Brain pericyte (primary cell): ENCODE measurements around the gene PRKCH.

ENCODE experiments used
- DNase-seq: peaks from one replicate; pipeline ENCODE4 v3.0.0-alpha.2; 2012; ENCODE audit warnings: low read depth, low spot score

Gene PRKCH

DNA sequence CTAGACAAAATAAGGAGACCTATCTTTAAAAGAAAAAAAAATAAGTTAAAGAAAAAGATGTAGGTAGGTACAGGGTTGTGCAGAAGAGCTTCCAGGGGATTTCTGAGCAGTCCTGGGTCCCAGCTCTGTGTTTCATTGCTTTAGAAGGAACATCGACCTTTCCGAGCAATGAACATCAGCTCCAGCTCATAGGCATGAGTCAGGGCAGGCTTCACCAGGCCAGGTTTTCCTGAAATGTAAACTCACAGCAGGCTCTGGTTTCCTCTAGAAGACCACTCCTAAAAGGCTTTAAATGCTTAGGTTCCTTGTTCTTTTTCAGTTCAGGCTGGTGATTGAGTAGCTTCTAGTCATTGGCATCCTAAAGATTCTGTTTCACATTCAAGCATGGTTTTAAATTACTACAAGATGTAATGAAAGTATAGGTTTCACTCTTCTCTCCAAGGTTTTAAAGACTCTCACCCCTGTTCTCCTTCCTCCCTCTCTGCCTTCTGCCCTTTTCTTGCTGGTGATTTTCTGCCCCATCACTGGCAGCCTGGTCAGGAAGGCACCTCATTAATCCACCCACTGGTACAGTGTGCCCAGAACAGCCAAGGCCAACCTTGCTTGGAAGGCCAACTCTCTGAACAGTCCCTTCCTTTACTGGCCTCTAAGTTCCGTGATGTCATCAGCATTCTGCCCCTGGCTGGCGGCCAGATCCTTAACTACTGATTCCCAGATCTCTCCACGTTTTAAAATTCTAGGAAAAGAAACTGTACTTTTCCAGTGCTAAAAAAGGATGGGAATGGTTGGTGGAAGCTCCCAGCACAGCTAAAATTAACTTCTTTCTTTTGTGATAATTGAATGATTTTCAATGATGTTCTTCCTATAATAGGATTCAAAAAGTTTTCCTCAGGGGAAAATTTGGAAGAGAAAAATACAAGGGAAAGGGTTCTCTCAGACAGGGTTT, 264.5 kb downstream of the PRKCH start:
- no peak for DNase-seq

GRCh38 chr14:61586544-61587055, 265.2 kb downstream of the PRKCH start:
- no peak for DNase-seq

GRCh38 chr14:61587081-61587713, 265.8 kb downstream of the PRKCH start:
- DNase-seq, result no peak

GRCh38 chr14:61588419-61588901, 267.1 kb downstream of the PRKCH start:
- DNase-seq, result peak; percentile 80

DNA sequence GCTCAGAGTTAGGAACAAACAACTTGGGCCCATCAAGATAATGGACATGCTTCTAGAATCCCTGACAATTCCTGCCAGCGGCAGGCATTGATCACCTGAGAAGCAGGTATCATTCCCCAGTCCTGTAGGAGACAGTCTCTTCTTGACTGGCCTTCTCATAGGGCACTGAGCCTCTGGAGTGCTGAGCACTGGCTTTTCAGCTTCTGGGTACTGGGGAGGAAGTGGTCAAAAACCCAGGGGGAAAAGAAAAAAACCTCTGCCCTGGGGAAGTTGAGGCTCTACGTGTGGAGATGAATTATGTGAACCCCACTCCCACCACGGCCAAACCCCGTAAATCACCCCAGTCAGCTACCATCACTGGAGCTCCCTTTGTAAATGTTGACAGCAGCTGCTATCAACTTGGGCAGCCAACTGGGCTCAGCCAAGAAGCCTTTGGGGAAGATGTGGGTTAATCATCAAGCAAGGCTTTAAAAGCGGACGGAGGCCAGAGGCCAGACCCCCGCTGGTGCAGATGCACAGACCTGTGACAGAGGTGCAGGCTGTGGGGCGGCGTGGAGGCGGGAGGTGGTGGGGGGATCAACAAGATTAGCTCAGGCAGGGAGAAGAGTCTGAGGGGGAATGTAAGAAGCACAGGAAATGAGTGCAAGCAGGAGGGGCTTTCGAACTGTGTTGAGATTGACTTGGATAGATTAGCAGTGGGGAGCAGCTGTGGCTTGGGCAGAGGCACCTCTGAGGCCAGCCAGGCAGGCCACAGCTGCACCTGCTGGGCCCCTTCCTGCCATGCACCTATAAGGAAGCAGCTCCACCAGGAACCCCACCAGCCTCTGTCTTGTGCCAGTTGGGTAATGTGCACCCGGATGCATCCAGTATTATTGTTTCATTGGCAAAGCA, 268.6 kb downstream of the PRKCH start:
- no peak for DNase-seq

GRCh38 chr14:61591862-61592261, 270.5 kb downstream of the PRKCH start:
- DNase-seq, result no peak

- DNase-seq, result no peak
These were observed 272.0 kb downstream of the PRKCH start for GRCh38 chr14:61593330-61593729.

DNA sequence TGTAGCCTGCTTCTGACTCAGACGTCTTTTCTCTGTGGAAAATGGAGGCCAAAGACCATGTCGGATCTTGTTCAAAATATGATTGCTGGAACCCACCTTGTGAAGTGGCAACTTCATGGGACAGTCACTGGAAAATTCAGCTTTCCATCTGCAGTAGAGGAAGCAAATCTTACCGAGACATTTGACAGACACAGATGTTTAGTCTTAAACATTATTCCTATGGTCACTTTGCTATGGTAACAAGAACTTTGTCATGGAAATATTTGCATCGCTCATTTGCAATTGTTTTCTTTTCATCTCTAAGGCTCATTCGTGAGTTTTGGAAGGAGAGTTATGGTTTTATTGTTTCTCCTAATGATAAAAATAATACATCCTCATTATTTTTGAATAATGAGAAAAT, 275.6 kb downstream of the PRKCH start:
- no peak for DNase-seq

- no peak for DNase-seq
These were observed 277.6 kb downstream of the PRKCH start for GRCh38 chr14:61598980-61599379.

DNA sequence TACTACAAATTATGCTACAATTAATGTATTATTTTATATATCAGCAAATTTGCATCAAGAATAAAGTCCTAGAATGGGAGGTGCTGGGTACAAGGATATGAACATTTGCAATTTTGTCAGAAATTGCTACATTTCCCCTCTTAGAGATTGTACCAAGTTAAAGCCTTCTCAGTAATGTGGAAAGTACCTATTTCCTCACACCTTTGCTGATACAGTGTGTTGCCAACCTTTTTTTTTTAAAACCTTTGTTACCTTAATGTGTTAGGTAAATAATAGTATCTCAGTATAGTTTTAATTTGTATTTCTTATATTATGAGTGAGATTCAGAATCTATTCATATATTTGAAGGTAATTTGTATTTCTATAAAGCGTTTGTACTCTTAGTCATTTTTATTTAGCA, 278.6 kb downstream of the PRKCH start:
- no peak for DNase-seq
